Activated naive CD8-positive, alpha-beta T cell treated with anti-CD3 and anti-CD28 coated beads, Interleukin-2, amount 10 ng/mL, durations not matched to agents 7 days and 5 days (primary cell): ENCODE measurements around the gene DOP1A. TPM values are rescaled to one million over a fixed set of nuclear protein-coding genes. Genes with fewer than 3 reads are reported as not detected.

Experiments used
- ATAC-seq: fragments of 150-1000 bp; cut with Tn5 transposase; one replicate; pipeline ENCODE4 v1.10.0; 2021; ENCODE audit warnings: low read depth, moderate library complexity
- POLR2A ChIA-PET: fragments of 350-600 bp; sonication (Branson Sonifier 250); formaldehyde crosslinking; loops from one replicate; lab custom pipeline; 2021; ENCODE audit warnings: antibody characterized with exemption; lab: Charles Lee
- DNase-seq: peaks from one replicate; pipeline ENCODE4 v3.0.0; 2021
- H3K27ac Mint-ChIP-seq: one replicate; pipeline ENCODE4 v1.8.0; 2022; ENCODE audit warnings: mild to moderate bottlenecking, mixed read lengths
- H3K27me3 Mint-ChIP-seq: one replicate; pipeline ENCODE4 v1.8.0; 2022; ENCODE audit warnings: mild to moderate bottlenecking, moderate library complexity, mixed read lengths
- H3K36me3 Mint-ChIP-seq: one replicate; pipeline ENCODE4 v1.8.0; 2021; ENCODE audit warnings: mild to moderate bottlenecking, mixed read lengths
- H3K4me1 Mint-ChIP-seq: one replicate; pipeline ENCODE4 v1.8.0; 2021; ENCODE audit warnings: mixed read lengths
- H3K4me3 Mint-ChIP-seq: one replicate; pipeline ENCODE4 v1.8.0; 2022; ENCODE audit warnings: mild to moderate bottlenecking, moderate library complexity, mixed read lengths
- H3K9me3 Mint-ChIP-seq: one replicate; pipeline ENCODE4 v1.8.0; 2021; ENCODE audit warnings: mixed read lengths
- total RNA-seq, 2 experiments: library from RNA; stranded (reverse); gene quantifications; one replicate each; pipeline ENCODE4 v1.2.3, GENCODE V29; 2021

DOP1A gene
- total RNA-seq, 2 experiments from 2014 or later, result 26.2 to 26.6 TPM

- Mint-ChIP-seq H3K4me3 (no peak overlapping the region), H3K9me3 (no peaks in the 10 kb centered on the region)
Observed at GRCh38 chr6:83057705-83058321, 9.7 kb upstream of the DOP1A start.

GRCh38 chr6:83061190-83061589 is 6.3 kb upstream of the DOP1A start:
- no peaks in the 10 kb centered on the region for H3K27me3 Mint-ChIP-seq
- H3K9me3 Mint-ChIP-seq, result no peaks in the 10 kb centered on the region
- peaks cover 16% of the 10 kb centered on the region for H3K4me1 Mint-ChIP-seq
- H3K27ac Mint-ChIP-seq, result no peak overlapping the region
- POLR2A ChIA-PET, result no interaction called here
- peaks cover 2% of the 10 kb centered on the region for H3K36me3 Mint-ChIP-seq
- DNase-seq (no peak), ATAC-seq (no peak)
- no peak overlapping the region for H3K4me3 Mint-ChIP-seq

More at GRCh38 chr6:83057705-83058321, 9.7 kb upstream of the DOP1A start:
- Mint-ChIP-seq H3K4me1 (peaks cover 2% of the 10 kb centered on the region), H3K27me3 (no peaks in the 10 kb centered on the region), H3K36me3 (peaks cover 2% of the 10 kb centered on the region), H3K27ac (no peak overlapping the region)
- ATAC-seq (no peak), DNase-seq (no peak)
- POLR2A ChIA-PET, result no interaction called here

- ATAC-seq, result no peak
- H3K36me3 Mint-ChIP-seq, result no peaks in the 10 kb centered on the region
- H3K27me3 Mint-ChIP-seq, result no peaks in the 10 kb centered on the region
Observed at GRCh38 chr6:83062225-83062624, 5.2 kb upstream of the DOP1A start.

GRCh38 chr6:83065511-83066192 is 1.8 kb upstream of the DOP1A start, which contains the start of gene UBE3D:
UBE3D (minus strand) TSS chr6:83065841; CDS start chr6:83065718, 123 bp downstream.
- Mint-ChIP-seq H3K4me1 (peaks cover 30% of the 10 kb centered on the region), H3K27me3 (no peaks in the 10 kb centered on the region), H3K9me3 (no peaks in the 10 kb centered on the region), H3K4me3 (peak within 1 kb of the TSS; percentile 89), H3K27ac (peak within 1 kb of the TSS; percentile 76), H3K36me3 (peaks cover 2% of the 10 kb centered on the region)
- POLR2A ChIA-PET, result interaction anchor here (0.6 to 2.4 kb wide), 7 partner anchors 21 to 1313 kb away, joined by 3 to 12 read pairs (median 4); partner anchors contain the start of genes PGM3, RWDD2A and TENT5A
- peak; percentile 98 for DNase-seq
- ATAC-seq, result peak; percentile 71

More at GRCh38 chr6:83062225-83062624, 5.2 kb upstream of the DOP1A start:
- H3K27ac Mint-ChIP-seq, result no peak overlapping the region
- POLR2A ChIA-PET, result no interaction called here
- no peak overlapping the region for H3K4me3 Mint-ChIP-seq
- no peak for DNase-seq
- H3K9me3 Mint-ChIP-seq, result no peaks in the 10 kb centered on the region
- H3K4me1 Mint-ChIP-seq, result peaks cover 17% of the 10 kb centered on the region

GRCh38 chr6:83068616-83069015 is 1.1 kb downstream of the DOP1A start:
- no peaks in the 10 kb centered on the region for H3K9me3 Mint-ChIP-seq
- peaks cover 34% of the 10 kb centered on the region for H3K4me1 Mint-ChIP-seq
- no peak for DNase-seq
- POLR2A ChIA-PET, result interaction anchor here (1.8 kb wide), 1 partner anchor 146 kb away, joined by 7 read pairs; no protein-coding TSS in a partner anchor
- H3K4me3 Mint-ChIP-seq, result peak overlapping the region; percentile 91
- peaks cover 2% of the 10 kb centered on the region for H3K36me3 Mint-ChIP-seq
- no peak for ATAC-seq
- H3K27ac Mint-ChIP-seq, result peak overlapping the region; percentile 88
- H3K27me3 Mint-ChIP-seq, result no peaks in the 10 kb centered on the region

GRCh38 chr6:83069633-83070032 is 2.2 kb downstream of the DOP1A start:
- no peaks in the 10 kb centered on the region for H3K27me3 Mint-ChIP-seq
- no peak for DNase-seq
- H3K36me3 Mint-ChIP-seq, result peaks cover 2% of the 10 kb centered on the region
- no peak overlapping the region for H3K27ac Mint-ChIP-seq
- no peak overlapping the region for H3K4me3 Mint-ChIP-seq
- peaks cover 29% of the 10 kb centered on the region for H3K4me1 Mint-ChIP-seq
- POLR2A ChIA-PET, result no interaction called here
- ATAC-seq, result no peak
- H3K9me3 Mint-ChIP-seq, result no peaks in the 10 kb centered on the region

- Mint-ChIP-seq H3K4me1 (peaks cover 23% of the 10 kb centered on the region), H3K4me3 (no peak overlapping the region), H3K36me3 (peaks cover 9% of the 10 kb centered on the region), H3K9me3 (no peaks in the 10 kb centered on the region), H3K27me3 (no peaks in the 10 kb centered on the region), H3K27ac (no peak overlapping the region)
- POLR2A ChIA-PET, result no interaction called here
- ATAC-seq (no peak), DNase-seq (no peak)
Observed at GRCh38 chr6:83071023-83071422, 3.6 kb downstream of the DOP1A start.

- H3K4me3 Mint-ChIP-seq, result no peak overlapping the region
- no peaks in the 10 kb centered on the region for H3K9me3 Mint-ChIP-seq
- no peak for ATAC-seq
- H3K27ac Mint-ChIP-seq, result no peak overlapping the region
- no peaks in the 10 kb centered on the region for H3K27me3 Mint-ChIP-seq
- POLR2A ChIA-PET, result no interaction called here
- peaks cover 21% of the 10 kb centered on the region for H3K4me1 Mint-ChIP-seq
- no peak for DNase-seq
- peaks cover 14% of the 10 kb centered on the region for H3K36me3 Mint-ChIP-seq
Observed at GRCh38 chr6:83071707-83072106, 4.2 kb downstream of the DOP1A start.

- H3K4me1 Mint-ChIP-seq, result peaks cover 21% of the 10 kb centered on the region
- no peak overlapping the region for H3K27ac Mint-ChIP-seq
- H3K4me3 Mint-ChIP-seq, result no peak overlapping the region
- ATAC-seq, result no peak
- peaks cover 14% of the 10 kb centered on the region for H3K36me3 Mint-ChIP-seq
- H3K9me3 Mint-ChIP-seq, result no peaks in the 10 kb centered on the region
- POLR2A ChIA-PET, result no interaction called here
- no peak for DNase-seq
- no peaks in the 10 kb centered on the region for H3K27me3 Mint-ChIP-seq
Observed at GRCh38 chr6:83072726-83073125, 5.3 kb downstream of the DOP1A start.

- POLR2A ChIA-PET, result no interaction called here
- no peaks in the 10 kb centered on the region for H3K9me3 Mint-ChIP-seq
- ATAC-seq, result no peak
Observed at GRCh38 chr6:83073615-83074014, 6.1 kb downstream of the DOP1A start.

GRCh38 chr6:83083476-83083875 is 16.0 kb downstream of the DOP1A start:
- H3K4me1 Mint-ChIP-seq, result peaks cover 17% of the 10 kb centered on the region
- H3K4me3 Mint-ChIP-seq, result no peak overlapping the region
- no peaks in the 10 kb centered on the region for H3K27me3 Mint-ChIP-seq
- no peak for ATAC-seq
- H3K27ac Mint-ChIP-seq, result no peak overlapping the region
- DNase-seq, result no peak
- no peaks in the 10 kb centered on the region for H3K9me3 Mint-ChIP-seq
- peaks cover 5% of the 10 kb centered on the region for H3K36me3 Mint-ChIP-seq
- POLR2A ChIA-PET, result no interaction called here

More at GRCh38 chr6:83073615-83074014, 6.1 kb downstream of the DOP1A start:
- Mint-ChIP-seq H3K36me3 (peaks cover 14% of the 10 kb centered on the region), H3K27me3 (no peaks in the 10 kb centered on the region), H3K27ac (no peak overlapping the region), H3K4me3 (no peak overlapping the region), H3K4me1 (peaks cover 15% of the 10 kb centered on the region)
- no peak for DNase-seq

- H3K9me3 Mint-ChIP-seq, result peaks cover 1% of the 10 kb centered on the region
- no peaks in the 10 kb centered on the region for H3K27me3 Mint-ChIP-seq
- H3K36me3 Mint-ChIP-seq, result peaks cover 12% of the 10 kb centered on the region
- ATAC-seq, result peak; percentile 93
- POLR2A ChIA-PET, result interaction anchor here (1.3 kb wide), 1 partner anchor 21 kb away, joined by 5 read pairs; the partner anchor contains the start of gene UBE3D
- DNase-seq, result no peak
- peak overlapping the region; percentile 88 for H3K27ac Mint-ChIP-seq
- H3K4me1 Mint-ChIP-seq, result peaks cover 24% of the 10 kb centered on the region
- peak overlapping the region; percentile 85 for H3K4me3 Mint-ChIP-seq
Observed at GRCh38 chr6:83086751-83087150, 19.3 kb downstream of the DOP1A start.

- H3K4me3 Mint-ChIP-seq, result no peak overlapping the region
- no peak overlapping the region for H3K27ac Mint-ChIP-seq
- no peak for DNase-seq
- H3K27me3 Mint-ChIP-seq, result no peaks in the 10 kb centered on the region
- H3K36me3 Mint-ChIP-seq, result peaks cover 18% of the 10 kb centered on the region
- POLR2A ChIA-PET, result no interaction called here
- H3K9me3 Mint-ChIP-seq, result peaks cover 4% of the 10 kb centered on the region
- H3K4me1 Mint-ChIP-seq, result peaks cover 15% of the 10 kb centered on the region
- ATAC-seq, result no peak
Observed at GRCh38 chr6:83092756-83093399, 25.4 kb downstream of the DOP1A start.
